ENCODE results near the gene RNF151. TPM values are rescaled to one million over a fixed set of nuclear protein-coding genes. Genes with fewer than 3 reads are reported as not detected.
"Not testable (repeated sequence)": the region's sequence is repeated elsewhere in the genome, so short reads cannot be mapped to it uniquely, and the experiment has no call there.

Gene RNF151
- total RNA-seq, 1 donor from 2014 or later, result not detected

DNA sequence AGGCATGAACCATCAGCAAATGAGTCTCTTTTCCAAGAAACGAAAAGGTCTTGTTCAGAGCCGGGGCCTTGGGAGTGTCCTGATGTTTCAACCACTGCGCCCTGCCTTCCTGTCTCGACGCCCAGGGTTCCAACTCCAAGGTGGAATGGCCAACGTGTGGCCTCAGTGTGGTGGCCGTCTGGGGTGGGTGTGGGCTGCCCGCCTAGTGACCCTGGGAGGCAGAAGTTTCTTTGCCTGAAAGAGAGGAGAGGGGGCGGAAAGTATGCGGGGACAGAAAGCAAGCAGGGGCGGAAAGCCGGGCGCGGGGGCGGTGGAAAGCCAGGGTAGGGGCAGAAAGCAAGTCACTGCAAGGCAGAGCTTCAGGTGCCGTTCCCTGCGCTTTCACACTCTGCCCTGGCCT is 27.7 kb upstream of the RNF151 start:
- no peak for DNase-seq

- DNase-seq, result not testable (repeated sequence)
Measured at GRCh38 chr16:1939833-1940232, 26.8 kb upstream of the RNF151 start.

DNA sequence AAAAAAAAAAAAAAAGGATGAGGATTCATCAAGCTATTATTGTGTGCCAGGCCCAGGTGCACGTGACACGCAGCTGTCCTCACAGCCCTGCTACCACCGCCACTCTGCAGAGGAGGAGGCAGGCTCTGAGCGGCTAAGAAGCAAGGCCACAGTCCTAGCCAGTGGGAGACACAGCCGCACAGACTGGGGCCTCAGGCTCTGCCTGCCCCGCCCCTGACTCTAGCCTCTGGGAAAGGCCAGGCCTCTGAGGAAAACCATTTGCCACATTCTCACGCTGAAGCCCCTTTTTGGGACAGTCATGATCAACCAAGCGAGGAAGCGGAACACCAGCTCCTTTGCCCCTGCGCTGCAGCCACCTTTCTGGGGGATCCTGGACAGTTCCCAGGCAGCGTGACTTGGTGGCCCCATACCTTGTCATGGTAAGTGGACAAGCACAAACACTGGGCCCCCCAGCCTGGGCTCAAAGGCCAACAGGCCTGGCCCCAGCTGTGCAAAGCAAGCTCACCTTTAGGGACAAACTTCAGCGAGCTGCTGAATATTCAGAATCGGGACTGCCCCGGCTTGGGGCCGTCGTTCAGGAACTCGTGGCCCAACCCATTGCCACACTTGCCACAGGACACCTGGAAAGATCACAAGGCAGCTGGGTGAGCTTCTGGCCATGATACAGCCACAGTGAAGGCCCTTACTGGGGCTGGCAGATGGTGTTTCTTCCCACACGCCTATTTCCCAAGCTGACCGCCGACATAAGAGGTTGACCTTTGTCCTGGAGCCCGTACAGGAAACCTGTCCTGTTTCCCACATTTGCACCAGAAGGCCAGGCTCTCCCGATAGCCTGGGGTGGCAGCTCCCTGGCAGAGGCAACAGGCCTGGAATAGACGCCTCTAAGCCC is 26.1 kb upstream of the RNF151 start:
- DNase-seq, result no peak

- DNase-seq, result no peak
Measured at GRCh38 chr16:1941162-1942046, 25.3 kb upstream of the RNF151 start.

DNA sequence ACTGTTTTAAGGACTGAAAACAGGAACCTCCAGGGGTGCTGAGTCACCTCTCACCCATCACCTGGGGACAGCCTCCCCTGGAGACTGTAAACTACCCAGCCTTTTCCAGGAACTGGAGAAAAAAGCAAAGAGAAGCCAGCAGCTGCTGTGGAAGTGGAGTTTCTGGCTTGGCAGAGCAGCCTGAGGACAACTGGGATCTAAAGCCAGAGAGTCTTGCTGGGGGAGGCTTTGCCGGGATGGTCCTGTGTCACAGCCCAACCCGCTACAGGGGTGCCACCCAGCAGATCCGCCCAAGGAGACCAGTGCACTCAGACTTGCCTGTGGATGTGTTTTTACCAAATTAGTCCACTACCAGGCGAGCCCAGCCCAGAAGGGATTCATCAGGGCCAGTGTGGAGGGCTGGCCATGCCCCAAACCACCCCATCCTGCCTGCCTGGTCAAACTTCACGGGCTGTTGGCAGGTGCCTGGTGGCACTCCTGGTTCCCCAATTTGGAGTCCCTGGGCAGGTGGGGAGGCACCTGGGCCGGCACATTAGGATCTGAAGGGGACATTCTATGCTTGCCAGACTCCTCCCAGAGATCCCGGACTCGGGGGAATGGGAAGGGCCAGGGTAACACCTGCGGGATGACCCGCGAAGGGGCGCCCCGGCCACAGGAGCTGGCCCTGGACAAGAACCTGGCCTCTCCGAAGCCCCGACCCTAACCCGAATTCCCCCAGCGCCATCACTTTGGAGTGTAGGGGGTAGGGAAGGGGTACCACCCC is 24.4 kb upstream of the RNF151 start:
- peak; percentile 29 for DNase-seq

GRCh38 chr16:1942810-1943726 is 23.6 kb upstream of the RNF151 start, which contains the start of gene MSRB1:
TSS of gene MSRB1 (minus strand) at chr16:1943199. CDS start at chr16:1943156, 43 bp downstream.
- peak; percentile 100 for DNase-seq

GRCh38 chr16:1944612-1945199 is 21.9 kb upstream of the RNF151 start:
- DNase-seq, result no peak

GRCh38 chr16:1945559-1946391 is 20.9 kb upstream of the RNF151 start:
- DNase-seq, result no peak

DNA sequence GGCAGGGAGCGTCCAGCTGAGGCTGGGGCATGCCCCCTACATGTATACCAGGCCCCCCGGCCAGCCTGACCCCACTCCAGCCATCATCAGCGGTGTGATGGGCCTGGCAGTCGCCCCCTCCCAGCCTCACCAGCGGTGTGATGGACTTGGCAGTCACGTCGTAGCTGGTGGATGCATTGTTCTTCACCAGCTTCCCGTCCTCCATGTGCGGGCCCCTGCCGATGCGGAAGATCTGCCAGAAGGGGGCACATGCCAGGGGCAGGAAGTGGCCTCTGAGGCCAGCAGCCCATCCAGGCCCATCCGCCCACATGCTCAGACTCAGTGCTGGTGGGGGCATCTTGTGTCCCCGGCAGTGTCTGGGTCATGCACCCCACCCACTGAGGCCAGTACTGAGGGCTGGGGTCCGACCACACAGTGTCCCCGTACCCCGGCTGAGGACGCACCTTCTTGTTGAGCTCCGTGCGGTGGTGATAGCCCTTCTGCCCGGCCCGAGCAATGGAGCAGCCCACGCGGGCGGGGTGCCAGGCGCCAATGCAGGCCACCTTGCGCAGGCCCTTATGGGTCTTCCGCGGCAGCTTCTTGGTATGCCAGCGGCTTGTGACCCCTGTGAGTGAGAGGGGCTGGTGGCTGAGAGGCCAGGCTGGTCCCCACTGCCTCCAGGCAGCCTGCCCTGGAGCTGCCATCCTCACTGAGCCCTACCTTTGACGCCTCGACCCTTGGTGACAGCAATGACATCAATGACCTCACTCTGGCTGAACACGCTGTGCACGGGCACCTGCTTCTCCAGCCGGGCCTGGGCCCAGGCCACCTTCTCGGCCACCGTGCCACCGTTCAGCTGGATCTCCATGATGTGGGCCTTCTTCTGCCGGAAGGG is 19.9 kb upstream of the RNF151 start:
- DNase-seq, result no peak

DNA sequence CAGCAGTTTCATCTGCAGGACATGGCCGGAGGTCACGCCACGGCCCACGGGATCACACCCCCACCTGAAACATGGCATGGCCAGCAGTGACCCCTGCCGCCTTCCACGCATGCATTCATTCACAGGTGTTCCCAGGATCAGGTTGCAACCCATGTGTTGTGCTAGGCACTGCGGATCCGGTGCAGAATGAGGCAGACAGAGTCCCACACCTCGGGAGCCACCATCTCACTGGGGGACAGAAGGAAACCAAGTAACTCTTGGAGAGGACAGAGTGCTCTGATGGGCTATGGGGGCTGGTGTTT is 19.3 kb upstream of the RNF151 start:
- no peak for DNase-seq

- no peak for DNase-seq
Measured at GRCh38 chr16:1949507-1949906, 17.1 kb upstream of the RNF151 start.

- DNase-seq, result peak; percentile 33
Measured at GRCh38 chr16:1950047-1950446, 16.6 kb upstream of the RNF151 start.

DNA sequence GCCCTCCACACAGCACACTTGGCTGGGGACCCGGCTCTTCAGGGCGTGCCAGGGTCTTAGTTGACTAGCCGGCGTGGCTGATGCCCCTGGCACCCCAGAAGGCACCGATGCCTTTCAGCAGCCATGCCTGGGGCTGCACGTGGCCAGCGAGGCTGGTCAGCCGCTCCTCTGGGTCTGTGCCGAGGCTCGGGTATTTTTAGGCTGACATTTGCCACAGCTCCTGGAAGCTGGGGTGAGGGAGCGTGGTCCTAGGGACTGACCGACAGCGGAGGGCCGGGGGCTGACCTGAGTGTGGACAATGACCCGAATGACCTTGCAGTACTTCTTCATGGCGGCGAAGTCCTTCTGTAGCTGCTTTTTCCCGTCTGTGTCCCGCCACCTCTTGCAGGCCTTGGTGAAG is 16.1 kb upstream of the RNF151 start:
- no peak for DNase-seq

DNA sequence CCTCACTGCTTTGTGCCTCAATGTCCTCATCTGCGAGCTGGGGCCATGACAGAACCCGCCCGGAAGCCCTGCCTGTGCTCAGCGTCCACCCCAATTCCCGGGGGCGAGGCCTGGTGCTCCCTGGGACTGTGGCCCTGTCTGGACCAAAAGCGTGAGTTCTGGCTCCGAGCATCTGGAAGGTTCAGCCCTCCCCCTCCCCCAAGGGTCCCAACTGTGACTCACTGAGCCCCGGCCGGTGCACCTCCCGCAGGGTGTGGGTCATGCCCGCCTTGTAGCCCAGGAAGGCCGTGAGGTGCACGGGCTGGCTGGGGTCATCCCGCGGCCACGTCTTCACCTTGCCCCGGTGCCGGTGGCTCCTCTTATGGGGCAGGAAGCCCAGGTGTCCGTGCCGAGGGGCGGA is 12.9 kb upstream of the RNF151 start:
- DNase-seq, result no peak

- not testable (repeated sequence) for DNase-seq
Measured at GRCh38 chr16:1957434-1958142, 9.1 kb upstream of the RNF151 start.

GRCh38 chr16:1958143-1958491 is 8.5 kb upstream of the RNF151 start:
- not testable (repeated sequence) for DNase-seq

DNA sequence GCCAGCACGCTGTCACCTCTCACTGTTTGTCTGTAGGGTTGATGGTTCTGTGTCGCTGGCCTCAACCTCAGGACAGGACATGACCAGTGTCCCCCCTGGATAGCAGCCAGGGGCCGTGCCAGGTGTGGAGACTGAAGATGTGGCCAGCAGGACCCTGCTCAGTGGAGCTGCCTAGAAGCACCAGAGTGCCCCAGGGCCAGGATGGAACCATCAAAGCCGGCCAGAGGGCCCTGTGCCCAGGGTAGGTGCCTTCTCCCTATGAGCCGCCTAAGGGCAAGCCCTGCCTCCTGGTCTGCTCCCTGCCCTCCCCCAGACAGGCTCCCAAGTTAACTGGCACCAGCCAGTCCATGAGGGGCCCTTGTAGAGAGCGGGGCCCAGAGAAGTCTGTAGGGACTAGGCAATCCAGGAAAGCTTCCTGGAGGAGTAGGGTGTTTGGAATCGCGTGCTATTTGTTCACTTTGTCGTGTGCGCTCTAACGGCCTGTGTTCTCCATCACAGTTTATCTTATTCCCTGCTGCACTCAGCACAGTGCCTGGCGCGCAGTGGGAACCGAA is 7.9 kb upstream of the RNF151 start:
- DNase-seq, result no peak
